ENCODE data around the gene CERT1.

- TF ChIP-seq CTCF (conservative IDR thresholded peaks at IDR 0.05): no peak
- TF ChIP-seq ZFX (IDR thresholded peaks at IDR 0.05): no peak
Measured at GRCh38 chr5:75366787-75367186, 144.6 kb downstream of the CERT1 start.
